Thoracic aorta (tissue), 2 donors: ENCODE results near the gene TRIM46. TPM values are rescaled to one million over a fixed set of nuclear protein-coding genes. Genes with fewer than 3 reads are reported as not detected.
"Not testable (repeated sequence)": the region's sequence is repeated elsewhere in the genome, so short reads cannot be mapped to it uniquely, and the experiment has no call there.

Source experiments
- ATAC-seq: fragments of 150-250 bp; one replicate; pipeline ENCODE4 v1.8.0; 2017; ENCODE audit warnings: low read depth; ENCODE audit not compliant: insufficient number of reproducible peaks, low FRiP score
- DNase-seq: peaks from one replicate; pipeline ENCODE4 v3.0.0-alpha.2; 2020; ENCODE audit warnings: low spot score
- H3K27ac ChIP-seq, 2 donors: fragments of 200-600 bp; sonication (generic); 1 replicate in 1 of 2; 2 replicates in 1 of 2; pipeline ENCODE4 v1.5.1; 2016; ENCODE audit warnings: mild to moderate bottlenecking in 2 of 2, moderate library complexity in 2 of 2
- H3K27me3 ChIP-seq: fragments of 200-600 bp; sonication (generic); replicated peaks from 2 replicates; pipeline ENCODE4 v1.6.0; 2016; ENCODE audit warnings: mild to moderate bottlenecking; ENCODE audit not compliant: insufficient read depth
- H3K36me3 ChIP-seq: fragments of 200-600 bp; sonication (generic); one replicate; pipeline ENCODE4 v1.5.1; 2016
- H3K4me1 ChIP-seq, 2 donors: fragments of 200-600 bp; sonication (generic); 1 replicate in 1 of 2; 2 replicates in 1 of 2; pipeline versions ENCODE4 v1.5.1 to v1.6.0; 2016; ENCODE audit warnings: low read depth in 2 of 2, mild to moderate bottlenecking in 1 of 2; ENCODE audit not compliant: control insufficient read depth in 1 of 2
- H3K4me3 ChIP-seq: fragments of 200-600 bp; sonication (generic); 2 replicates; pipeline ENCODE4 v1.5.1; 2016; ENCODE audit warnings: mild to moderate bottlenecking
- H3K9me3 ChIP-seq: fragments of 200-600 bp; sonication (generic); 2 replicates; pipeline ENCODE4 v1.5.1; 2016
- CTCF ChIP-seq: fragments of 200-600 bp; sonication (generic); IDR thresholded peaks from one replicate; pipeline ENCODE4 v1.5.1; 2019; ENCODE audit warnings: antibody characterized with exemption
- total RNA-seq, 2 donors: library from RNA; depleted of rRNA; stranded (reverse); fragments of >200 nt; gene quantifications; one replicate each; pipeline versions ENCODE4 v1.1.0 to v1.2.3, GENCODE V29; 2016

Gene TRIM46
- total RNA-seq, 2 donors from 2014 or later, result 2.7 to 5.8 TPM

GRCh38 chr1:155228096-155228427 is 54.4 kb downstream of the TRIM46 start:
- no peak for TF ChIP-seq CTCF
- H3K27me3 ChIP-seq, result no peaks in the 10 kb centered on the region
- peaks cover 40 to 53% of the 10 kb centered on the region in 2 donors for H3K4me1 ChIP-seq
- ATAC-seq (no peak), DNase-seq (no peak)
- H3K27ac ChIP-seq, result peak overlapping the region; percentile 71 to 77
- no peaks in the 10 kb centered on the region for H3K9me3 ChIP-seq
- no peaks in the 10 kb centered on the region for H3K36me3 ChIP-seq
- peak overlapping the region; percentile 74 for H3K4me3 ChIP-seq

GRCh38 chr1:155231302-155231701 is 57.7 kb downstream of the TRIM46 start:
- not testable (repeated sequence) for ATAC-seq, H3K27me3 ChIP-seq, H3K36me3 ChIP-seq, DNase-seq, H3K9me3 ChIP-seq, H3K4me3 ChIP-seq
- H3K4me1 ChIP-seq, result peaks cover 19 to 28% of the 10 kb centered on the region in 2 donors
- H3K27ac ChIP-seq, result peak overlapping the region; percentile 68 to 83

- not testable (repeated sequence) for DNase-seq, H3K36me3 ChIP-seq, H3K4me3 ChIP-seq, H3K9me3 ChIP-seq, ATAC-seq, H3K27me3 ChIP-seq
- peak overlapping the region; percentile 68 to 83 for H3K27ac ChIP-seq
- peaks cover 18 to 25% of the 10 kb centered on the region in 2 donors for H3K4me1 ChIP-seq
Observed at GRCh38 chr1:155232001-155232978, 58.6 kb downstream of the TRIM46 start.

GRCh38 chr1:155233502-155233901 is 59.9 kb downstream of the TRIM46 start:
- H3K27ac ChIP-seq, ATAC-seq, H3K27me3 ChIP-seq: not testable (repeated sequence)

More at GRCh38 chr1:155233502-155233901, 59.9 kb downstream of the TRIM46 start:
- not testable (repeated sequence) for H3K4me3 ChIP-seq, DNase-seq, H3K36me3 ChIP-seq, H3K9me3 ChIP-seq
- H3K4me1 ChIP-seq, result peaks cover 14 to 18% of the 10 kb centered on the region in 2 donors

Other genes with a start within 250 kb of the TRIM46 start
- 10 to 100 TPM in 1 of 2 donors, 1 to 10 TPM in 1; 9.7 to 13.8 TPM for gene PMVK, start 237.1 kb upstream of the TRIM46 start, total RNA-seq
- 100 to 1,000 TPM; 185 to 227 TPM for gene PBXIP1, start 217.8 kb upstream of the TRIM46 start, total RNA-seq
- 10 to 100 TPM; 17.8 to 21.4 TPM for gene PYGO2, start 212.1 kb upstream of the TRIM46 start, total RNA-seq
- gene SHC1, start 203.1 kb upstream of the TRIM46 start, total RNA-seq, result 100 to 1,000 TPM; 129 to 174 TPM
- gene CKS1B, start 199.2 kb upstream of the TRIM46 start, total RNA-seq, result 10 to 100 TPM; 13.5 to 23.7 TPM
- gene FLAD1, start 190.5 kb upstream of the TRIM46 start, total RNA-seq, result 10 to 100 TPM; 23.8 to 27.2 TPM
- gene LENEP, start 180.3 kb upstream of the TRIM46 start, total RNA-seq, result not detected
- gene ZBTB7B, start 171.0 kb upstream of the TRIM46 start, total RNA-seq, result 10 to 100 TPM; 35.3 to 66.3 TPM
- gene DCST2, start 140.1 kb upstream of the TRIM46 start, total RNA-seq, result under 1 TPM in 1 of 2 donors, not detected in 1; 0.42 TPM
- not detected for gene DCST1, start 140.0 kb upstream of the TRIM46 start, total RNA-seq
- gene ADAM15, start 122.5 kb upstream of the TRIM46 start, total RNA-seq, result 100 to 1,000 TPM; 119 to 144 TPM
- 1 to 10 TPM; 1.9 to 2.8 TPM for gene EFNA4, start 110.1 kb upstream of the TRIM46 start, total RNA-seq
- gene EFNA3, start 95.0 kb upstream of the TRIM46 start, total RNA-seq, result 1 to 10 TPM; 1.5 to 3.2 TPM
- gene EFNA1, start 46.0 kb upstream of the TRIM46 start, total RNA-seq, result 10 to 100 TPM in 1 of 2 donors, 1 to 10 TPM in 1; 4.6 to 15.4 TPM
- 10 to 100 TPM; 13.0 to 22.2 TPM for gene SLC50A1, start 38.0 kb upstream of the TRIM46 start, total RNA-seq
- gene DPM3, start 33.3 kb upstream of the TRIM46 start, total RNA-seq, result 10 to 100 TPM; 28.8 to 68.6 TPM
- gene KRTCAP2, start 545 bp upstream of the TRIM46 start, total RNA-seq, result 100 to 1,000 TPM; 106 to 112 TPM
- gene THBS3, start 34.0 kb downstream of the TRIM46 start, total RNA-seq, result 10 to 100 TPM; 45.3 to 81.6 TPM
- 10 to 100 TPM; 21.7 to 22.9 TPM for gene MTX1, start 34.8 kb downstream of the TRIM46 start, total RNA-seq
- gene ENTREP3, start 81.6 kb downstream of the TRIM46 start, total RNA-seq, result 10 to 100 TPM; 14.7 to 16.1 TPM
- gene SCAMP3, start 88.5 kb downstream of the TRIM46 start, total RNA-seq, result 10 to 100 TPM; 32.5 to 50.2 TPM
- gene CLK2, start 99.7 kb downstream of the TRIM46 start, total RNA-seq, result 10 to 100 TPM; 26.9 to 50.7 TPM
- gene HCN3, start 103.6 kb downstream of the TRIM46 start, total RNA-seq, result 1 to 10 TPM in 1 of 2 donors, under 1 TPM in 1; 0.92 to 1.9 TPM
- not detected for gene PKLR, start 127.6 kb downstream of the TRIM46 start, total RNA-seq
- gene FDPS, start 135.0 kb downstream of the TRIM46 start, total RNA-seq, result 10 to 100 TPM; 57.8 to 68.2 TPM
- 10 to 100 TPM; 38.7 to 61.3 TPM for gene RUSC1, start 147.0 kb downstream of the TRIM46 start, total RNA-seq